ENCODE data around the gene HES2.
"Not testable (repeated sequence)": the region's sequence is repeated elsewhere in the genome, so short reads cannot be mapped to it uniquely, and the experiment has no call there.

The HES2 gene

GRCh38 chr1:6416295-6416656 lies 3.4 kb downstream of the HES2 start:
- DNase-seq: no peak

- no peak for DNase-seq
Observed at GRCh38 chr1:6414881-6415626, 4.7 kb downstream of the HES2 start.

DNA sequence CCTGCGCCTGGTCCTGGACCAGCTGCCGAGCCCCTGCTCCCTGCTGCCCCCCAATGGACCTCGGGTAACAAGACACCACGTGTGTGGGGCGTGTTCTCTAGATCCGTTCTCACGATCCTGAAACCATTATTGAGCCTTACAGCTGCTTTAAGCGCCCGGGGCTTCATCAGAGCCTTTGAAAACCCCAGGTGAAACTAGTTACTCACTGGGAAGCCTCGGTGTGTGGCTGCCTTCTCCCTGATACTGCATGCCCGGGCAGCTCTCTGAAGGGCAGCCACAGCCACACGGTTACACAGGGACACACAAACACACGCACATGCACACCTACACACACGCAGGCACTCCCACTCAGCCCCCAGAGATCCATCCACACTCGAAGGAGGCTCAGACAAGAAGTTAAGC lies 5.3 kb downstream of the HES2 start:
- DNase-seq: no peak

DNA sequence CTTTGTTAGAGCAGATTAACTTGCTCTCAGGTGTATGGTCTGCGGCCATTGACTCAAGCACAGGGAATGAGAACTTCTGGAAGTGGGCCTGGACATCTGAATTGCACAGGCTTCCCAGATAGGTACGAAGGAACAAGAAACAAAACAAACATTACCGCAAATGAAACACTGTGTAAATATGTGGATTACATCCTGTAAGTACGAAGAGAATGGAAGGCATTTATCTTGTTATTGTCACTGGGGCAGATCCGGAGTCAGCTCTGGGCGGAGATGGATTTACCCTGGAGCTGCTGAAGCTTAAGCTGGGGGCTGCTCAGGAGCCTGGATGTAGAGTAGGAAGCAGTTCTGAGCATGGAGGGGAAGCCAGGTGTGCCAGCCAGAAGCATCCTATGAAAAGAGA lies 6.8 kb downstream of the HES2 start:
- DNase-seq: no peak

DNA sequence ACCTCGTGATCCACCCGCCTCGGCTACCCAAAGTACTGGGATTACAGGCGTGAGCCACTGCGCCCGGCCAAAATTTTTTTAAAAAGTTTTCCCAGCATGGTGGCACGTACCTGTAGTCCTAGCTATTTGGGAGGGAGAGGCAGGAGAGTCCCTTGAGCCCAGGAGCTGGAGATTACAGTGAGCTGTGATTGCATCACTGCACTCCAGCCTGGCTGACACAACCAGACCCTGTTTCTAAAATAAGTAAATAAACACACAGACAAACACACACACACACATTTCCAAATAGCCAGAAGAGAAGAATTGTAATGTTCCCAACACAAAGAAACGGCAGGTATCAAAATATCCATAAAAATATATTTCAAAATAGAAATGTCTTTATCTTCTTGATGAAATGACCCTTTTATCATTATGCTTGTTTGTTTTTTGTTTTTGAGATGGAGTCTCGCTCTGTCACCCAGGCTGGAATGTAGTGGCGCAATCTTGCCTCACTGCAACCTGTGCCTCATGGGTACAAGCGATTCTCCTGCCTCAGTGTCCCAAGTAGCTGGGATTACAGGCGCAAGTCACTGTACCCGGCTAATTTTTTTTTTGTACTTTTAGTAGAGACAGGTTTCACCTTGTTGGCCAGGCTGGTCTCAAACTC lies 9.3 kb downstream of the HES2 start:
- DNase-seq: no peak

DNA sequence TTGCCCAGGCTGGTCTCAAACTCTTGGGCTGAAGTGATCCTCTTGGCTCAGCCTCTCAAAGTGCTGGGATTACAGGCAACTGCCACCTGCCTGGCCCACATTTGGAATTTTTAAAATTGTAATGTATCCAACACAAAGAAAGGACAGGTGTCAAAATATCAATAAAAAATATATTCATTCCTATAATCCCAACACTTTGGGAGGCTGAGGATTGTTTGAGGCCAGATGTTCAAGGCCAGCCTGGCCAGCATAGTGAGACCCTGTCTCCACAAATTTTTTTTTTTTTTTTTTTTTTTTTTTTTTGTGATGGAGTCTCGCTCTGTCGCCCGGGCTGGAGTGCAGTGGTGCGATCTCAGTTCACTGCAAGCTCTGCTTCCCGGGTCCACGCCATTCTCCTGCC lies 10.0 kb downstream of the HES2 start:
- no peak for DNase-seq

GRCh38 chr1:6409053-6409452 lies 10.7 kb downstream of the HES2 start:
- DNase-seq: no peak

- no peak for DNase-seq
Observed at GRCh38 chr1:6408023-6408422, 11.7 kb downstream of the HES2 start.

- DNase-seq: no peak
Observed at GRCh38 chr1:6401673-6402072, 18.0 kb downstream of the HES2 start.

DNA sequence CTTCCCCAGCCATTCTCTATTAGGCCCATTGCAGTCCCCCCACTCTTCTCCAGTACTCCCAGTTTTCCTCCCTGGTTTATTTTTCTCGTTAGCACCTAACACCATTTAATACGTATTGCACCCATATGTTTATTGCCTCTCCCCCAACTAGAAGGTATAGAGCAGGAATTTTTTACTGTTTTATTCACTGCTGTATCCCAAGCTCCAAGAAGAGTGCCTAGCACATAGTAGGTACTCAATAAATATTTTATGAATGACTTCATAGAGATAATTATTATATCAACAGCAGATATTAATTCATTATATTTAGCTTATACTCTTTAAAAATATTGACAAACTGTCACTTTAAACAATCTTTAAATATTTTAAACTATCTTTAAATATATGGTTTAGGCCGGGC lies 20.4 kb downstream of the HES2 start:
- no peak for DNase-seq

GRCh38 chr1:6397844-6398441 lies 21.8 kb downstream of the HES2 start:
- DNase-seq: no peak

DNA sequence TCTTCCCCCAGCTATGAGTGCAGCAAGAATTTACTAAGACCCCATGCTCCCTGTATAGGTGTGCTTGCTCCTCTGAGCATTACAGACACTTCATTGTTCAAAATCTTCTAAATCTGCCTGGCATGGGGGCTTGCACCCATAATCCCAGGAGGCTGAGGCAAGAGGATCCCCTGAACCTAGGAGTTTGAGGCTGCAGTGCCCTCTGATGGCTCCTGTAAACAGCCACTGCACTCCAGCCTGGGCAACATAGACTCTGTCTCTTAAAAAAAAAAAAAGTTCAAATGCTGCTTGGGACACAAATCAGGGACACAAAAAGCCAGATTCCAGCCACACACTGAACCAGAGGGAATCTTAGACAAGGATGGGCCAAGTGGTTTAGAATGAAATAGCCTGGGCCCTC lies 22.7 kb downstream of the HES2 start:
- DNase-seq: no peak

- DNase-seq: not testable (repeated sequence)
Observed at GRCh38 chr1:6395781-6396244, 23.9 kb downstream of the HES2 start.

DNA sequence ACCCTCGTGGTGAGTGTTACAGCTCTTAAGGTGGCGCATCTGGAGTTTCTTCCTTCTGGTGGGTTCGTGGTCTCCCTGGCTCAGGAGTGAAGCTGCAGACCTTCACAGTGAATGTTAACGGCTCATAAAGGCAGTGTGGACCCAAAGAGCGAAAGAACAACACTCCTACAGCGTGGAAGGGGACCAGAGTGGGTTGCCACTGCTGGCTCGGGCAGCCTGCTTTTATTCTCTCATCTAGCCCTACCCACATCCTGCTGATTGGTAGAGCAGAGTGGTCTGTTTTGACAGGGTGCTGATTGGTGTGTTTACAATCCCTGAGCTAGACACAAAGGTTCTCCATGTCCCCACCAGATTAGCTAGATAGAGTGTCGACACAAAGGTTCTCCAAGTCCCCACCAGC lies 24.6 kb downstream of the HES2 start:
- not testable (repeated sequence) for DNase-seq

- DNase-seq: peak; percentile 87 to 88
Observed at GRCh38 chr1:6393400-6394187, 26.1 kb downstream of the HES2 start, which contains the start of gene ACOT7. ACOT7 (minus strand) TSS chr1:6393767; CDS start chr1:6393399, 368 bp downstream.

- DNase-seq: no peak
Observed at GRCh38 chr1:6392809-6393399, 26.8 kb downstream of the HES2 start.

DNA sequence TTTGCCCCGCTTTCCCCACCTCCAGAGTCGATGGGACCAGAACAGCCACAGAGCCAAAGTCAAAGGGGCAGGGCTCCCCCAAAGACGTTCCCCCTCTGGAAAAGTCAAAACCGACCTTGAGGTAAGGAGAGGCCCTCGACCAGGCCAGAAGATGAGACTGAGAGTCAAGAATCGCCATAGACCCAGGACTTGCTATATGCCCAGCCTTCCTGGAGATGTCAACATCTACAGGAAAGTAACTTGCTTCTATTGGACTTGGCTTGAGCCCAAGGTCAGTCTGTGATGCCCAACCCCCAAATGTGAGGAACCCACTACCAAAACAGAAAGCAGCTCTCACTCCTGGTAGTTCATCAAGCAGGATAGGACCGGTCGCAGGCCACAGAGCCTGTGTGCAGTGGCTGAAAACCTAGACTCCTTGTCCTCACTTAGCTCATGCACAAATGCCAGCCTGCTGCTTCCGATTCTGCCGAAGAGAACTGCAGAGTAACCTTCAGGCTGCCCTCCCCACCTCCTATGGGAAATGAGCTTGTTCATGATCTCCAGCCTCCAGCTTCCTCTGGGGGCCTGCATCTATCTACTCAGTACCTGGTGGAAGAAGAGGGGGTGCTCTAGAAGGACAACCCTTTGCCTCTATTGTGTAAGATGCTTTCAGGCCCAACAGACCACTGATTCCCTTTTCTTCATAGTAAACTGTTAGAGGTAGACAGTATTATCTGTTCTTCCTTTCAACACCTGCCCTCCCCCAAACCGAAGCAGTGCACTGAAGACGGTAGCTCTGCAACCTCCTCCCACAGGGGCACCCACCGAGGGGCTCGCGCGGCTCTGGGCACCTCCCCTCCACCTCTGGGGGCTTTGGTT lies 27.5 kb downstream of the HES2 start:
- no peak for DNase-seq

- DNase-seq: no peak
Observed at GRCh38 chr1:6389971-6390370, 29.7 kb downstream of the HES2 start.

DNA sequence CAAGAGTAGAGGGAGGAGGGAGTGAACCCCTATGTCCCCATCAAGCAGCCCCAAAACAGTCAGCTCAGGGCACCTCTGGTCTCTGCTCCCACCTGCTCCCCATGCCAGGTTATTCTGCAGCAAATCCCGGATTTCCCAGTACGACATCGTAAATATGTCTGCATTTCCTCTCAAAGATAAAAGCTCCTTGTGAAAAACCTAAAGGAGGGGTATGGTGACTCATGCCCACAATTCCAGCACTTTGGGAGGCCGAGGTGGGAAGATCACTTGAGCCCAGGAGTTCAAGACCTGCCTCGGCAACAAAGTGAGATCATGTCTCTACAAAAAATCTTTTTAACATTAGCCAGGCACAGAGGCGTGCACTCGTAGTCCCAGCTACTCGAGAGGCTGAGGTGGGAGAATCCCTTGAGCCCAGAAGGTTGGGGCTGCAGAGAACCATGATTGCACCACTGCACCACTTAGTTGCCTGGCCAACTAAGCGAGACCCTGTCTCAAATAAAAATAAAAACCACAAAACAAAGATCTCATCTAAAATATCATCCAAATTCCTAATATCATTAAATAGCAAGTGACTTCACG lies 33.3 kb downstream of the HES2 start:
- no peak for DNase-seq

- DNase-seq: no peak
Observed at GRCh38 chr1:6385488-6386191, 34.1 kb downstream of the HES2 start.

DNA sequence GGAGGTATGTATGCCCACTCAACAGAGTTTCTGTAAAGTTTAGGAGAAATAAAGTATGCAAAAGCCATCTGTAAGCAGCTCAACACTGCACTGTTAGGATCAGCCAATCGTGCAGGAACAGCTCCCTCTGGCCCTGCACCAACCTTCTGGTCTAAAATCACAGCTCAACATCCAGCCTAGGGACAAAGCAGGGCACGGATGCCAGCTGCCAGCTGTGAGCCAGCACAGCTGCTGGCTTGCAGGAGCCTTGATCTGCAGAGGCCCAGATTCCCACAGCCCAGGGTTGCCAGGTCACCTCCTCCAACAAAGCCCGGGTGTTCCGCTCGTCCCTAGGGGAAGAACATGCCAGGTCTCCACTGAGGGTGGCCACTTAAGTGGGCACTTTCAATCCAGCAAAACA lies 34.8 kb downstream of the HES2 start:
- no peak for DNase-seq

Measured in NCI-H1930 (cell line).